Measurements from ENCODE around the gene KNOP1.

KNOP1 gene

GRCh38 chr16:19757762-19758595 is 40.0 kb upstream of the KNOP1 start:
- H3K4me3 ChIP-seq (ENCODE audit: low read depth, low read length): no peak overlapping the region

DNA sequence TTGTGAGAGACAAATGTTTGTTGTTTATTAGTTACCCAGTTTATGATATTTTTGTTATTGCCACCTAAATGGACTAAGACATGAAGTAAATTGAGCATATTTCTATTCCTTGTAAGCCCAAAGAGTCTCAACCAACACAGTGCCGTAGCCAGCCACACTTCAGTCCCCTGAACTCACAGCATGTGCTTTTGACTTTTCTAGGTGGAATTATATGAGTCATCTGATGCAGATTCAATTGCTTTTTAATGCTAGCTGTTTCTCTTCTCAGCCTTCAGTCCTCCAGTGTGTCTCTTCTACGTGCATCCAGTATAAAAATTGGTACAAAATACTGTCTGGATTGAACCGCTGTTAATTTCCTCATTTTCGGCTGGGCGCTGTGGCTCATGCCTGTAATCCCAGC is 39.0 kb upstream of the KNOP1 start:
- in situ Hi-C loops (cut with HindIII; ENCODE audit: low sequenced_read_pairs): no loop called here
- no peak overlapping the region for H3K4me3 ChIP-seq (ENCODE audit: low read depth, low read length)
- TF ChIP-seq, protein P1, sequence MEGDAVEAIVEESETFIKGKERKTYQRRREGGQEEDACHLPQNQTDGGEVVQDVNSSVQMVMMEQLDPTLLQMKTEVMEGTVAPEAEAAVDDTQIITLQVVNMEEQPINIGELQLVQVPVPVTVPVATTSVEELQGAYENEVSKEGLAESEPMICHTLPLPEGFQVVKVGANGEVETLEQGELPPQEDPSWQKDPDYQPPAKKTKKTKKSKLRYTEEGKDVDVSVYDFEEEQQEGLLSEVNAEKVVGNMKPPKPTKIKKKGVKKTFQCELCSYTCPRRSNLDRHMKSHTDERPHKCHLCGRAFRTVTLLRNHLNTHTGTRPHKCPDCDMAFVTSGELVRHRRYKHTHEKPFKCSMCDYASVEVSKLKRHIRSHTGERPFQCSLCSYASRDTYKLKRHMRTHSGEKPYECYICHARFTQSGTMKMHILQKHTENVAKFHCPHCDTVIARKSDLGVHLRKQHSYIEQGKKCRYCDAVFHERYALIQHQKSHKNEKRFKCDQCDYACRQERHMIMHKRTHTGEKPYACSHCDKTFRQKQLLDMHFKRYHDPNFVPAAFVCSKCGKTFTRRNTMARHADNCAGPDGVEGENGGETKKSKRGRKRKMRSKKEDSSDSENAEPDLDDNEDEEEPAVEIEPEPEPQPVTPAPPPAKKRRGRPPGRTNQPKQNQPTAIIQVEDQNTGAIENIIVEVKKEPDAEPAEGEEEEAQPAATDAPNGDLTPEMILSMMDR (IDR thresholded peaks at IDR 0.05; ENCODE audit: low read depth, low read length): no peak
- peak; percentile 61 for DNase-seq (ENCODE audit: low read depth, low spot score)

More at GRCh38 chr16:19757762-19758595, 40.0 kb upstream of the KNOP1 start:
- TF ChIP-seq, protein P1 (IDR thresholded peaks at IDR 0.05; ENCODE audit: low read depth, low read length): no peak
- peak; percentile 22 for DNase-seq (ENCODE audit: low read depth, low spot score)
- in situ Hi-C loops (cut with HindIII; ENCODE audit: low sequenced_read_pairs): no loop called here

GRCh38 chr16:19755268-19755667 is 37.2 kb upstream of the KNOP1 start:
- in situ Hi-C loops (cut with HindIII; ENCODE audit: low sequenced_read_pairs): no loop called here
- H3K4me3 ChIP-seq (ENCODE audit: low read depth, low read length): no peak overlapping the region
- DNase-seq (ENCODE audit: low read depth, low spot score): no peak
- TF ChIP-seq, protein P1 (IDR thresholded peaks at IDR 0.05; ENCODE audit: low read depth, low read length): no peak

GRCh38 chr16:19754644-19755036 is 36.6 kb upstream of the KNOP1 start:
- TF ChIP-seq, protein P1 (IDR thresholded peaks at IDR 0.05; ENCODE audit: low read depth, low read length): no peak
- no peak overlapping the region for H3K4me3 ChIP-seq (ENCODE audit: low read depth, low read length)
- no peak for DNase-seq (ENCODE audit: low read depth, low spot score)
- in situ Hi-C loops (cut with HindIII; ENCODE audit: low sequenced_read_pairs): no loop called here

- no peak overlapping the region for H3K4me3 ChIP-seq (ENCODE audit: low read depth, low read length)
- peak; percentile 67 for DNase-seq (ENCODE audit: low read depth, low spot score)
- TF ChIP-seq, protein P1 (IDR thresholded peaks at IDR 0.05; ENCODE audit: low read depth, low read length): no peak
- in situ Hi-C loops (cut with HindIII; ENCODE audit: low sequenced_read_pairs): no loop called here
Measured at GRCh38 chr16:19753815-19754643, 36.0 kb upstream of the KNOP1 start.

- H3K4me3 ChIP-seq (ENCODE audit: low read depth, low read length): no peak overlapping the region
- in situ Hi-C loops (cut with HindIII; ENCODE audit: low sequenced_read_pairs): no loop called here
- TF ChIP-seq, protein P1 (IDR thresholded peaks at IDR 0.05; ENCODE audit: low read depth, low read length): no peak
- DNase-seq (ENCODE audit: low read depth, low spot score): no peak
Measured at GRCh38 chr16:19751478-19752385, 33.7 kb upstream of the KNOP1 start.

Measured in astrocyte of the spinal cord (primary cell).